Uterus (tissue), 2 donors: ENCODE measurements around the gene PTDSS2.

Experiments
- POLR2A ChIP-seq, 2 donors: fragments of 450-650 bp; IDR thresholded peaks; one replicate each; pipeline ENCODE4 v1.6.1; 2016; ENCODE audit warnings: antibody characterized with exemption in 2 of 2, mild to moderate bottlenecking in 1 of 2, moderate library complexity in 1 of 2
- TF ChIP-seq, protein P1 (sequence below), 4 experiments: fragments of 200-600 bp in 2 of 4; fragments of 450-650 bp in 2 of 4; sonication (generic) in 2 of 4; IDR thresholded peaks; one replicate each; pipeline ENCODE4 v1.5.1; 2016 to 2019; ENCODE audit warnings: antibody characterized with exemption in 4 of 4, mild to moderate bottlenecking in 2 of 4, moderate library complexity in 1 of 4

GRCh38 chr11:514606-515005 lies 64.5 kb downstream of the PTDSS2 start:
- TF ChIP-seq POLR2A (IDR thresholded peaks at IDR 0.05) = no peak
- TF ChIP-seq, protein P1, sequence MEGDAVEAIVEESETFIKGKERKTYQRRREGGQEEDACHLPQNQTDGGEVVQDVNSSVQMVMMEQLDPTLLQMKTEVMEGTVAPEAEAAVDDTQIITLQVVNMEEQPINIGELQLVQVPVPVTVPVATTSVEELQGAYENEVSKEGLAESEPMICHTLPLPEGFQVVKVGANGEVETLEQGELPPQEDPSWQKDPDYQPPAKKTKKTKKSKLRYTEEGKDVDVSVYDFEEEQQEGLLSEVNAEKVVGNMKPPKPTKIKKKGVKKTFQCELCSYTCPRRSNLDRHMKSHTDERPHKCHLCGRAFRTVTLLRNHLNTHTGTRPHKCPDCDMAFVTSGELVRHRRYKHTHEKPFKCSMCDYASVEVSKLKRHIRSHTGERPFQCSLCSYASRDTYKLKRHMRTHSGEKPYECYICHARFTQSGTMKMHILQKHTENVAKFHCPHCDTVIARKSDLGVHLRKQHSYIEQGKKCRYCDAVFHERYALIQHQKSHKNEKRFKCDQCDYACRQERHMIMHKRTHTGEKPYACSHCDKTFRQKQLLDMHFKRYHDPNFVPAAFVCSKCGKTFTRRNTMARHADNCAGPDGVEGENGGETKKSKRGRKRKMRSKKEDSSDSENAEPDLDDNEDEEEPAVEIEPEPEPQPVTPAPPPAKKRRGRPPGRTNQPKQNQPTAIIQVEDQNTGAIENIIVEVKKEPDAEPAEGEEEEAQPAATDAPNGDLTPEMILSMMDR (IDR thresholded peaks at IDR 0.05) = no peak
